MCF 10A (cell line): ENCODE measurements around the gene LHX1. TPM values are rescaled to one million over a fixed set of nuclear protein-coding genes. Genes with fewer than 3 reads are reported as not detected.

Source experiments
- BruUV-seq: library from RNA; stranded (reverse); fragments of 400-500 nt; replicated peaks from 2 replicates; lab custom pipeline; 2021; lab: Mats Ljungman, UMichigan
- CTCF ChIA-PET: fragments of 300-600 bp; sonication (Branson Sonifier 250); formaldehyde crosslinking; extraction: SDS; loops from one replicate; lab custom pipeline; 2021; ENCODE audit warnings: antibody characterized with exemption, inconsistent platforms; lab: Yijun Ruan, JAX
- POLR2A ChIA-PET: fragments of 300-600, 350-650 bp; sonication (Branson Sonifier 250); formaldehyde crosslinking; extraction: SDS; loops from one replicate; lab custom pipeline; 2020; ENCODE audit warnings: antibody characterized with exemption, inconsistent platforms; lab: Yijun Ruan, JAX
- DNase-seq: peaks from one replicate; pipeline ENCODE4 v3.0.0-alpha.2; 2018; ENCODE audit not compliant: unreplicated experiment
- H3K27ac Mint-ChIP-seq: one replicate; pipeline ENCODE4 v1.8.0; 2022; ENCODE audit warnings: mild to moderate bottlenecking, low read depth, mixed read lengths; ENCODE audit not compliant: unreplicated experiment
- H3K27me3 Mint-ChIP-seq: one replicate; pipeline ENCODE4 v1.8.0; 2022; ENCODE audit warnings: mixed read lengths; ENCODE audit not compliant: insufficient read depth, unreplicated experiment
- H3K36me3 Mint-ChIP-seq: one replicate; pipeline ENCODE4 v1.8.0; 2022; ENCODE audit warnings: mild to moderate bottlenecking, moderate library complexity, mixed read lengths; ENCODE audit not compliant: insufficient read depth, unreplicated experiment
- H3K4me1 Mint-ChIP-seq: one replicate; pipeline ENCODE4 v1.8.0; 2022; ENCODE audit warnings: mixed read lengths; ENCODE audit not compliant: insufficient read depth, unreplicated experiment
- H3K4me3 Mint-ChIP-seq: one replicate; pipeline ENCODE4 v1.8.0; 2022; ENCODE audit warnings: mild to moderate bottlenecking, moderate library complexity, mixed read lengths; ENCODE audit not compliant: unreplicated experiment
- H3K9me3 Mint-ChIP-seq: one replicate; pipeline ENCODE4 v1.8.0; 2022; ENCODE audit warnings: mixed read lengths; ENCODE audit not compliant: unreplicated experiment
- CTCF ChIP-seq: fragments of 200-600 bp; IDR thresholded peaks from one replicate; pipeline ENCODE4 v1.8.0; 2022; ENCODE audit warnings: antibody characterized with exemption, mild to moderate bottlenecking; ENCODE audit not compliant: unreplicated experiment
- intact Hi-C: fragments of 100-400 bp; cut with micrococcal nuclease; formaldehyde crosslinking; loops from 2 replicates; pipeline ENCODE4 v1.14.1; 2022
- total RNA-seq: library from RNA; stranded (reverse); gene quantifications from 2 replicates; pipeline ENCODE4 v1.2.3, GENCODE V29; 2022

Gene LHX1
- total RNA-seq, 1 experiment from 2014 or later: not detected

GRCh38 chr17:36983618-36984017 lies 46.3 kb downstream of the LHX1 start:
- DNase-seq: no peak
- no TSS peak for BruUV-seq
- intact Hi-C loops: no loop called here
- Mint-ChIP-seq H3K27me3 (no peaks in the 10 kb centered on the region), H3K36me3 (peaks cover 41% of the 10 kb centered on the region), H3K27ac (no peak overlapping the region), H3K9me3 (no peaks in the 10 kb centered on the region), H3K4me1 (peaks cover 27% of the 10 kb centered on the region), H3K4me3 (no peak overlapping the region)
- ChIA-PET CTCF (no interaction called here), POLR2A (no interaction called here)
- no peak for TF ChIP-seq CTCF

GRCh38 chr17:36989173-36989572 lies 51.9 kb downstream of the LHX1 start:
- Mint-ChIP-seq H3K4me1 (no peaks in the 10 kb centered on the region), H3K27ac (no peak overlapping the region), H3K36me3 (peaks cover 79% of the 10 kb centered on the region), H3K9me3 (no peaks in the 10 kb centered on the region), H3K4me3 (no peak overlapping the region), H3K27me3 (no peaks in the 10 kb centered on the region)
- POLR2A ChIA-PET: interaction anchor here (1.5 kb wide), 1 partner anchor 15 kb away, joined by 3 read pairs; no protein-coding TSS in a partner anchor
- DNase-seq: no peak
- intact Hi-C loops: no loop called here
- no TSS peak for BruUV-seq
- TF ChIP-seq CTCF: no peak
- CTCF ChIA-PET: interaction anchor here (0.5 to 1.3 kb wide), 3 partner anchors 11 to 365 kb away, joined by 3 read pairs; no protein-coding TSS in a partner anchor

GRCh38 chr17:36992701-36993100 lies 55.4 kb downstream of the LHX1 start:
- DNase-seq: no peak
- POLR2A ChIA-PET: interaction anchor here (0.7 kb wide), 1 partner anchor 393 kb away, joined by 3 read pairs; no protein-coding TSS in a partner anchor
- Mint-ChIP-seq H3K36me3 (peaks cover 84% of the 10 kb centered on the region), H3K9me3 (no peaks in the 10 kb centered on the region), H3K27ac (no peak overlapping the region), H3K4me3 (no peak overlapping the region), H3K4me1 (no peaks in the 10 kb centered on the region), H3K27me3 (no peaks in the 10 kb centered on the region)
- CTCF ChIA-PET: no interaction called here
- intact Hi-C loops: no loop called here
- no peak for TF ChIP-seq CTCF
- BruUV-seq: no TSS peak

GRCh38 chr17:36993227-36993626 lies 56.0 kb downstream of the LHX1 start:
- ChIA-PET CTCF (interaction anchor here (0.7 kb wide), 1 partner anchor 354 kb away, joined by 4 read pairs; no protein-coding TSS in a partner anchor), POLR2A (interaction anchor here (0.6 kb wide), 1 partner anchor 17 kb away, joined by 3 read pairs; no protein-coding TSS in a partner anchor)
- H3K4me1 Mint-ChIP-seq: no peaks in the 10 kb centered on the region
- H3K36me3 Mint-ChIP-seq: peaks cover 85% of the 10 kb centered on the region
- no peak for TF ChIP-seq CTCF
- H3K9me3 Mint-ChIP-seq: no peaks in the 10 kb centered on the region
- no peak for DNase-seq
- BruUV-seq: no TSS peak
- no peaks in the 10 kb centered on the region for H3K27me3 Mint-ChIP-seq
- intact Hi-C loops: no loop called here
- no peak overlapping the region for H3K4me3 Mint-ChIP-seq
- no peak overlapping the region for H3K27ac Mint-ChIP-seq

Other genes starting within 250 kb of the LHX1 start
- 68.9 and 85.2 TPM in 2 replicates for gene AATF, start 11.5 kb downstream of the LHX1 start, total RNA-seq